ENCODE measurements around the gene CLCA1.

CLCA1 gene

DNA sequence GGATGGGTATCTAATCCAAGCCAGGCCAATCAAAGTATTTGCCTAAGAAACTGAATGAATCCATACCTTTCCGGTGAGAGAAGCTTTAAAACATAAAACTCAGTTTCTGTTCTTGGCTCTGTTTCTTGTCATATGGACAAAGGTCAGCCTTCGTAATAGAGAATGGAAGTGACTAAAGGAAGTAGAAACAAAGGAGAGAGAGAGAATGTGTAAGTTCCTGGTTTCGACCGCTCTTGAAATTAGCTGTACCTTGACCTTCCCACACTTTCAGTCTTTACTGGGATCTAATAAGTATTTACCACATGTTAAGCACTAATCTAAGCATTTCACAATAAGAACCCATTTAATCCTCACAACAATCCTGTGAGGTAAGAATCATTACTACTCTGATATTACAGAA is 58.6 kb downstream of the CLCA1 start:
- Histone ChIP-seq H3K36me3 (ENCODE audit: control insufficient read depth, insufficient read depth, low read length) (no peaks in the 10 kb centered on the region), H3K9ac (ENCODE audit: low read length) (no peak overlapping the region), H3K27ac (ENCODE audit: low read depth, low read length) (no peak overlapping the region), H3K27me3 (ENCODE audit: control insufficient read depth, insufficient read depth, low read length) (no peaks in the 10 kb centered on the region), H3K9me3 (ENCODE audit: control insufficient read depth, insufficient read depth, low read depth, low read length) (peaks cover 14% of the 10 kb centered on the region), H3K4me1 (ENCODE audit: control insufficient read depth, insufficient read depth, low read length) (no peaks in the 10 kb centered on the region), H3K4me3 (ENCODE audit: low read depth, low read length) (no peak overlapping the region)

DNA sequence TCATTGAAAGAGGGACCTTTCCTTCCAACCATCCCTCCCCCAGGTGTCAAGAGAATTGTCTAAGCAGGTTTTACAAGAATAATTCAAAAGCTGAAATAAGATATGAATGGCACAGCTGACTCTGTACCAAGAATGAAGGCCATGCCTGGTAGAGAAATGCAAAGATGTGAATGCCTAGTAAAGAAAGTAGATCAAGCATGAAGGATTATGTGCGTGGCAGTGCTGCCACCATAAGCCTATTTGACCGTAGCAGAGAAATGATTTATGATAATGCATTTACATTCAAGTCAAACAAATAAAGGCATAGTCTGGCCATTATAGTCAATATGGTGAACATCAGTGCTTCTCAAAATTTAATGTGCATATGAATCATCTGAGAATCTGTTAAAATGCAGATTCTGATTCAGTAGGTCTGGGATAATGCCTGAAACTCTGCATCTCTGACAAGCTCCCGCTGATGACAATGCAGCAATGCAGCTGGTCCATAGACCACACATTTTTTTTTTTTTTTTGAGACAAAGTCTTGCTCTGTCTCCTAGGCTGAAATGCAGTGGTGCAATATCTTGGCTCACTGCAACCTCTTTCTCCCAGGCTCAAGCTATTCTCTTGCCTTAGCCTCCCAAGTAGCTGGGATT is 61.6 kb downstream of the CLCA1 start:
- Histone ChIP-seq H3K9ac (ENCODE audit: low read length) (no peak overlapping the region), H3K27me3 (ENCODE audit: control insufficient read depth, insufficient read depth, low read length) (no peaks in the 10 kb centered on the region), H3K27ac (ENCODE audit: low read depth, low read length) (no peak overlapping the region), H3K36me3 (ENCODE audit: control insufficient read depth, insufficient read depth, low read length) (no peaks in the 10 kb centered on the region), H3K4me3 (ENCODE audit: low read depth, low read length) (no peak overlapping the region), H3K4me1 (ENCODE audit: control insufficient read depth, insufficient read depth, low read length) (no peaks in the 10 kb centered on the region), H3K9me3 (ENCODE audit: control insufficient read depth, insufficient read depth, low read depth, low read length) (no peaks in the 10 kb centered on the region)

DNA sequence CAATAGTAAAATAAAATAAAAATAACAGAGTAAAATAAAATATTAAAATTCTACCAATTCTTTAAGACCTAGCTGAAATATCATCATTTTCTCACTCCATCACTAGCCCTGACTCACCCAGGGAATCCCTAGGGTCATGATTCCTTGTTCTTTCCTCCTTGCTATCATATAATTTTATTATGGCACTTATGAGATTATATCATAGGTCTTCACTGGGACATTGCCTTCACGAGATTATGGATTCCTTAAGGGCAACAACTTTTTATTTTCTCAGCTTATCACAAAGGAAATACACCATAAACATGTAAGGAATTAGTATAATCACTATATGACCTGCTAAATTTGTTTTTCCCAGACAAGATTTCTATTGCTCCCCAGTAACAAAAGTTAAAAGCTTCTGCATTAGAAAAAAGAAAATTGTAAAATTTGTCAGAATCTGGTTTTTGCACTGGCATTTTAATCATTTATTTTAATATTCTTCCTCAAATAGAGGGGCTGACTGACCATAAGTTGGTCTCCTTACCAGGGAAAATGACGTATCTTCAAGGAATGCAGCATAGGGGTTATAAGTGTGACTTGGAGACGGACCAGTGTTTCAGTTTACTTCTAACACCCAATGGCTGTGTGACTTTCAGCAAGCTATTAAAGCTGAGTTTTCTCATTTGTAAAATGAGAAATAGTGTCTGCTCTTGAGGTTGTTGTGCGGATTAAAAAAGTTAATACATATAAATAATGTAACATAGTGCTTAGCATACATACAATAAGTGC is 69.4 kb downstream of the CLCA1 start:
- Histone ChIP-seq H3K36me3 (ENCODE audit: control insufficient read depth, insufficient read depth, low read length) (no peaks in the 10 kb centered on the region), H3K9ac (ENCODE audit: low read length) (no peak overlapping the region), H3K27ac (ENCODE audit: low read depth, low read length) (no peak overlapping the region), H3K27me3 (ENCODE audit: control insufficient read depth, insufficient read depth, low read length) (no peaks in the 10 kb centered on the region), H3K4me1 (ENCODE audit: control insufficient read depth, insufficient read depth, low read length) (peaks cover under 1% of the 10 kb centered on the region), H3K9me3 (ENCODE audit: control insufficient read depth, insufficient read depth, low read depth, low read length) (no peaks in the 10 kb centered on the region), H3K4me3 (ENCODE audit: low read depth, low read length) (no peak overlapping the region)

DNA sequence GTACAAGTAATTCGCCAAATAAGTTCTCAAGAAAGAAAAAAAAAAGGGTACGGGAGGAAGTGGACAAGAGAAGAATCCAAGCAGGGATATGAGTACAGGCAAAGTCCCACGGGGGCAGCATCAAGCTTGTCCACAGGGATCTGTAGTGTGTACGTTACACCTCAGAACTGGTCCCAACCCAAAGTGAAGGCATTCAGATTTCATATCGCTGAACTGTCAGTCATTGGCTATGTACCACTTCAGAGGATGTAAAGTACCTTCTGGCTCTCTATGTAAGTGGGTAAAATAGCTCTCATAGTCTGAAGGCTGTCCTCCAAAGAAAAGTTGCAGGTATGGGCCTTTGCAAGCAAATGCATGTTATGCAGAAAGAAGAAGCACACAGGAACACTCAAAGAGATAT is 70.0 kb downstream of the CLCA1 start:
- Histone ChIP-seq H3K27ac (ENCODE audit: low read depth, low read length) (no peak overlapping the region), H3K9ac (ENCODE audit: low read length) (no peak overlapping the region), H3K4me3 (ENCODE audit: low read depth, low read length) (no peak overlapping the region)

DNA sequence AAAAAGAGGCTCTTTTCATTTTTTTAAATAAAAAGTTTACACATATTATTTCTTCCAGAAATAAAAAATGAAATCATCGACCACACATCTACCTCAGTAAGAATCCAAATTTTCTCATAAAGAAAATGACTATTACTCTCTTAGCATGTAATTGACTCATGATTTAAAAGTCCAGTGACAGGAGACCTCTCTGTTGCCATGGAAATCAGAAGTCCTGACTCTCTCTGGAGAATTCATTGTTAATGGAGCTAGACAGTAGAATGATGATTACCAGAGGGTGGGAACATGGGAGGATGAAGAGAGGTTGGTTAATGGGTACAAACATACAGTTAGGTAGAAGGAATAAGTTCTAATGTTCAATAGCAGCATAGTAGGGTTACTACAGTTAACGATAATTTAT is 73.1 kb downstream of the CLCA1 start:
- Histone ChIP-seq H3K36me3 (ENCODE audit: control insufficient read depth, insufficient read depth, low read length) (no peaks in the 10 kb centered on the region), H3K4me3 (ENCODE audit: low read depth, low read length) (no peak overlapping the region), H3K27me3 (ENCODE audit: control insufficient read depth, insufficient read depth, low read length) (no peaks in the 10 kb centered on the region), H3K4me1 (ENCODE audit: control insufficient read depth, insufficient read depth, low read length) (peaks cover 6% of the 10 kb centered on the region), H3K9ac (ENCODE audit: low read length) (no peak overlapping the region), H3K9me3 (ENCODE audit: control insufficient read depth, insufficient read depth, low read depth, low read length) (no peaks in the 10 kb centered on the region), H3K27ac (ENCODE audit: low read depth, low read length) (no peak overlapping the region)

More for the DNA sequence above, 70.0 kb downstream of the CLCA1 start:
- Histone ChIP-seq H3K9me3 (ENCODE audit: control insufficient read depth, insufficient read depth, low read depth, low read length) (no peaks in the 10 kb centered on the region), H3K27me3 (ENCODE audit: control insufficient read depth, insufficient read depth, low read length) (no peaks in the 10 kb centered on the region), H3K4me1 (ENCODE audit: control insufficient read depth, insufficient read depth, low read length) (peaks cover 6% of the 10 kb centered on the region), H3K36me3 (ENCODE audit: control insufficient read depth, insufficient read depth, low read length) (no peaks in the 10 kb centered on the region)

DNA sequence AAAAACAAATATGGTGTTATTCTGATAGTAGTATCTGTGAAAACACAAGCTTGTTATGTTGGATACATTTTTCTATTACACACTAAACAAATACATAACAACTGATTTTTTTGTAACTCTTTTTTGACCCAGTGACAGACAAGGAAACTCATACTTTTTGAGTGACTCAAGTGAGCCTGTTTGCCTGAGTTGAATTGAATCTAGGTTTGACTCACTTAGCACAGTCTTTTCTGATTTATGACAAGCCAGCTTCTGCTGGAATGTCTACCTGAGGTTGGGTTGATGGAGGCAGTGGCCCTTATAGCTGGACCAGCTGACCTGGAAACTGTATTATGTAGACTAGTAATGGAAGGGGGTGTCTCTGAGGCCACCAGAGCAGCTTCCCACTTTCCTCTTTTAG is 73.9 kb downstream of the CLCA1 start:
- Histone ChIP-seq H3K9ac (ENCODE audit: low read length) (no peak overlapping the region), H3K4me1 (ENCODE audit: control insufficient read depth, insufficient read depth, low read length) (peaks cover 6% of the 10 kb centered on the region), H3K27ac (ENCODE audit: low read depth, low read length) (no peak overlapping the region), H3K4me3 (ENCODE audit: low read depth, low read length) (no peak overlapping the region), H3K36me3 (ENCODE audit: control insufficient read depth, insufficient read depth, low read length) (no peaks in the 10 kb centered on the region), H3K9me3 (ENCODE audit: control insufficient read depth, insufficient read depth, low read depth, low read length) (no peaks in the 10 kb centered on the region), H3K27me3 (ENCODE audit: control insufficient read depth, insufficient read depth, low read length) (no peaks in the 10 kb centered on the region)

DNA sequence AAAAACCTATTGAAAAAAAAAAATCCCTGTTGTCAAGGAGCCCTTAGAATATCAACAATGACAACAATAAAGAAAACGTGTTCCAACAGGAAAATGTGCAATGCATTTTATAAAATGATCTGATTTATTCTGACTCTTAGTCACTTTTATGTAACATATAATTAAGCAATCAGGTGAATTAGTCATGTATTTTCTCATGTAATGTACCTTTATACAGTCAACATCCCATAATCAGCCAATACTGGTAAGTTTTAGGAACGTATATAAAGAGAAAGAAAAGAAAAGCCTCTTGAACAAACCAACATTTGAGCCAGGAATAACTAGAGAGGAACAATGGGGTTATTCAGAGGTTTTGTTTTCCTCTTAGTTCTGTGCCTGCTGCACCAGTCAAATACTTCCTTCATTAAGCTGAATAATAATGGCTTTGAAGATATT is 78.1 kb downstream of the CLCA1 start, which contains the start of gene CLCA4:
TSS of gene CLCA4 (plus strand) at position 292 of the 435 bp plus-strand sequence. CDS start at position 334, 42 bp downstream.
- no peaks in the 10 kb centered on the region for H3K9me3 ChIP-seq (ENCODE audit: control insufficient read depth, insufficient read depth, low read depth, low read length)
- H3K4me1 ChIP-seq (ENCODE audit: control insufficient read depth, insufficient read depth, low read length), result peaks cover 6% of the 10 kb centered on the region
- no peak within 1 kb of the TSS for H3K9ac ChIP-seq (ENCODE audit: low read length)
- no peaks in the 10 kb centered on the region for H3K27me3 ChIP-seq (ENCODE audit: control insufficient read depth, insufficient read depth, low read length)
- no peak within 1 kb of the TSS for H3K4me3 ChIP-seq (ENCODE audit: low read depth, low read length)
- no peaks in the 10 kb centered on the region for H3K36me3 ChIP-seq (ENCODE audit: control insufficient read depth, insufficient read depth, low read length)
- no peak within 1 kb of the TSS for H3K27ac ChIP-seq (ENCODE audit: low read depth, low read length)

DNA sequence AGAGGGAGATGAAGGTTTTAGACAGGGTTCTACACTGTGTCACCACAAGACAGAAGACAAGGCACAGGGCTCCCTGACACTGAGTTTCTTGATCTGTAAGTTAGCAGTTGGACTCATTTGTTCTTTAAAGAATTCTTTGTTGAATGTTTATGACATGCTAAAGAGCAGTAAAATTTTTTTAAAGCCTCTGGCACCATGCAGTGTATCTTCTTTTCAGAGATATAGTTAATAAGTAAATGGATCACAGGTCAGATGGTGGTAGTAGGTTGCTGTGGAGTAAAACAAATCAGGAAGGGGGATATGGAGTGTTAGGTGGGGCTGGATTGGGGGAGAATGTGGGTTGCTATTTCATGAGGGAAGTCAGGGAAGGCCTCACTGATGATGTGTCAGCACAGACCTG is 80.1 kb downstream of the CLCA1 start:
- no peak overlapping the region for H3K9ac ChIP-seq (ENCODE audit: low read length)
- no peaks in the 10 kb centered on the region for H3K9me3 ChIP-seq (ENCODE audit: control insufficient read depth, insufficient read depth, low read depth, low read length)
- no peaks in the 10 kb centered on the region for H3K36me3 ChIP-seq (ENCODE audit: control insufficient read depth, insufficient read depth, low read length)
- no peaks in the 10 kb centered on the region for H3K4me1 ChIP-seq (ENCODE audit: control insufficient read depth, insufficient read depth, low read length)
- H3K27ac ChIP-seq (ENCODE audit: low read depth, low read length), result no peak overlapping the region
- H3K4me3 ChIP-seq (ENCODE audit: low read depth, low read length), result no peak overlapping the region
- H3K27me3 ChIP-seq (ENCODE audit: control insufficient read depth, insufficient read depth, low read length), result no peaks in the 10 kb centered on the region

Data from HUES6 (cell line).